WERI-Rb-1 (cell line): ENCODE measurements around the gene POLE.

ENCODE experiments used
- DNase-seq: peaks from one replicate; pipeline ENCODE4 v3.0.0-alpha.2; 2020
- H3K27ac ChIP-seq: fragments of 250-450 bp; sonication (Bioruptor Pico); 2 replicates; pipeline ENCODE4 v1.5.1; 2020; ENCODE audit warnings: mild to moderate bottlenecking, moderate library complexity
- H3K27me3 ChIP-seq: fragments of 250-450 bp; sonication (Bioruptor Pico); 2 replicates; pipeline ENCODE4 v1.5.1; 2021; ENCODE audit warnings: mild to moderate bottlenecking, low read depth, moderate library complexity; ENCODE audit not compliant: insufficient read depth, severe bottlenecking
- H3K36me3 ChIP-seq: fragments of 250-450 bp; sonication (Bioruptor Pico); 2 replicates; pipeline ENCODE4 v1.5.1; 2020; ENCODE audit warnings: mild to moderate bottlenecking, moderate library complexity
- H3K4me3 ChIP-seq: 2 replicates; pipeline ENCODE4 v1.5.1; 2011; ENCODE audit warnings: low read depth, mild to moderate bottlenecking, control low read depth, low read length
- H3K9me3 ChIP-seq: fragments of 250-450 bp; sonication (Bioruptor Pico); 2 replicates; pipeline ENCODE4 v1.5.1; 2021; ENCODE audit warnings: mild to moderate bottlenecking, moderate library complexity; ENCODE audit not compliant: severe bottlenecking
- CTCF ChIP-seq: IDR thresholded peaks from 2 replicates; pipeline ENCODE4 v1.5.1; 2011; ENCODE audit warnings: low read depth, mild to moderate bottlenecking, control low read depth, inconsistent platforms, low read length

POLE gene

DNA sequence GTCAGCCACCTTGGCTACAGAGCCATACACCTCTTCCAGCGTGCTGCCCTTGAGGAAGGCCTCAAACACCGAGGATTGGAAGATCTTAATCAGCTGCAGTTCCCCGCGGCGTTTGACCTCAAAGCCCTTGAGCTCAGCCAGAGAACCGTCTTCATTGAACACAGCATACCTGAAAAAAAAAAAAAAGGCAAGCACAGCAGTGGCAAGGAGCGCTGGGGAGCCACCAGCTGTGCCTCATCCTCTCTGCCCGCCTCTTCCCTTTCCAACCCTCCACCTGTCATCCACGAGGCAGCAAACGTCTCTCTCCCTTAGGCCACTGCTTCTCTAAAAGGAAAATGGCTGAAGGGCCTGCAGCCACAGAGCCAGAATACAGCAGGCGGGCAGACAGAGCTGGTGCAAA, 26.1 kb downstream of the POLE start:
- Histone ChIP-seq H3K27me3 (no peaks in the 10 kb centered on the region), H3K9me3 (no peaks in the 10 kb centered on the region), H3K4me3 (no peak overlapping the region), H3K36me3 (peaks cover 98% of the 10 kb centered on the region), H3K27ac (no peak overlapping the region)
- no peak for DNase-seq
- no peak for TF ChIP-seq CTCF

- Histone ChIP-seq H3K27me3 (no peaks in the 10 kb centered on the region), H3K27ac (no peak overlapping the region), H3K9me3 (no peaks in the 10 kb centered on the region), H3K36me3 (peaks cover 98% of the 10 kb centered on the region), H3K4me3 (no peak overlapping the region)
- no peak for TF ChIP-seq CTCF
- DNase-seq = no peak
Observed at GRCh38 chr12:132660052-132660451, 27.1 kb downstream of the POLE start.

DNA sequence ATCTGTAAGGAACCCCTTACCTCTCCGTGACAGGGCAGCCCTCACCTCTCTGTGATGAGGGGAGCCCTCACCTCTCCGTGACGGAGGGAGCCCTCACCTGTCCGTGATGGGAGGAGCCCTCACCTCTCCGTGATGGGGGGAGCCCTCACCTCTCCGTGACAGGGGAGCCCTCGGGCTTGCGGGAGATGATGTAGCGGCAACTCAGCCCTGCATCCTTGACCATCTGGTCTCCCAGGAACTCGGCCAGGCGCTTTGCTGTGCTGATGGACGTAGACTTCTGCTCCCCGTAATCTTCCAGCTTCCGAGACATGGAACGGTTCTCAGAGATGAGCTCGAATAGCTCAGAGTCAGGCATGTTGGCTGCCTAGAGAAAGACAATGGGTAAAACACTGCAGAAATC, 28.0 kb downstream of the POLE start:
- H3K36me3 ChIP-seq = peaks cover 98% of the 10 kb centered on the region

GRCh38 chr12:132658149-132658894, 28.8 kb downstream of the POLE start:
- DNase-seq = no peak

More for the DNA sequence above, 28.0 kb downstream of the POLE start:
- DNase-seq = no peak
- Histone ChIP-seq H3K27ac (no peak overlapping the region), H3K4me3 (no peak overlapping the region), H3K9me3 (no peaks in the 10 kb centered on the region), H3K27me3 (no peaks in the 10 kb centered on the region)
- no peak for TF ChIP-seq CTCF

GRCh38 chr12:132657004-132657727, 30.0 kb downstream of the POLE start:
- peaks cover 96% of the 10 kb centered on the region for H3K36me3 ChIP-seq
- no peak overlapping the region for H3K27ac ChIP-seq

More at GRCh38 chr12:132658149-132658894, 28.8 kb downstream of the POLE start:
- TF ChIP-seq CTCF = no peak
- no peaks in the 10 kb centered on the region for H3K9me3 ChIP-seq
- H3K27me3 ChIP-seq = no peaks in the 10 kb centered on the region
- no peak overlapping the region for H3K4me3 ChIP-seq
- H3K27ac ChIP-seq = no peak overlapping the region
- peaks cover 98% of the 10 kb centered on the region for H3K36me3 ChIP-seq

More at GRCh38 chr12:132657004-132657727, 30.0 kb downstream of the POLE start:
- Histone ChIP-seq H3K9me3 (no peaks in the 10 kb centered on the region), H3K4me3 (no peak overlapping the region), H3K27me3 (no peaks in the 10 kb centered on the region)
- TF ChIP-seq CTCF = no peak
- no peak for DNase-seq
